ENCODE results near the gene ARID3A. TPM values are rescaled to one million over a fixed set of nuclear protein-coding genes. Genes with fewer than 3 reads are reported as not detected.

Gene ARID3A
- total RNA-seq, 3 donors from 2014 or later (not counting 1 experiment from before 2014, with no cell fraction given): 15.9 to 24.6 (median 24.2) TPM

GRCh38 chr19:896999-897398 lies 28.8 kb upstream of the ARID3A start:
- Histone ChIP-seq H3K9me3 (ENCODE audit: control insufficient read depth, insufficient read depth, low read length) (no peaks in the 10 kb centered on the region), H3K27me3 (ENCODE audit: control insufficient read depth, insufficient read depth, low read length) (no peaks in the 10 kb centered on the region), H3K4me3 (ENCODE audit: low read length) (no peak overlapping the region), H3K36me3 (ENCODE audit: control insufficient read depth, insufficient read depth, low read length) (peaks cover 28% of the 10 kb centered on the region), H3K27ac (ENCODE audit: low read length) (no peak overlapping the region), H3K4me1 (ENCODE audit: control insufficient read depth, insufficient read depth, low read length) (peaks cover 21% of the 10 kb centered on the region)
- Mint-ChIP-seq H3K27ac (no peak overlapping the region), H3K9me3 (no peaks in the 10 kb centered on the region), H3K4me1 (peaks cover 9 to 26% of the 10 kb centered on the region in 2 donors), H3K27me3 (ENCODE audit: low read depth in 2 of 2) (no peaks in the 10 kb centered on the region), H3K36me3 (no peaks in the 10 kb centered on the region), H3K4me3 (no peak overlapping the region)
- intact Hi-C loops (cut with micrococcal nuclease): no loop called here
- ATAC-seq (no peak), DNase-seq (no peak)
- no peak for TF ChIP-seq CTCF (IDR thresholded peaks at IDR 0.05)
- 94% methylated on average over 11 of the region's 11 CpGs for WGBS (ENCODE audit: insufficient coverage)

GRCh38 chr19:897442-898039 lies 28.3 kb upstream of the ARID3A start:
- H3K36me3 ChIP-seq (ENCODE audit: control insufficient read depth, insufficient read depth, low read length): peaks cover 29% of the 10 kb centered on the region
- TF ChIP-seq CTCF (IDR thresholded peaks at IDR 0.05): no peak
- peaks cover 17% of the 10 kb centered on the region for H3K4me1 ChIP-seq (ENCODE audit: control insufficient read depth, insufficient read depth, low read length)
- Mint-ChIP-seq H3K4me3 (no peak overlapping the region), H3K27me3 (ENCODE audit: low read depth in 2 of 2) (no peaks in the 10 kb centered on the region), H3K4me1 (peaks cover 9 to 21% of the 10 kb centered on the region in 2 donors), H3K9me3 (no peaks in the 10 kb centered on the region), H3K27ac (no peak overlapping the region), H3K36me3 (no peaks in the 10 kb centered on the region)
- WGBS (ENCODE audit: insufficient coverage): 95% methylated on average over 26 of the region's 26 CpGs
- H3K27me3 ChIP-seq (ENCODE audit: control insufficient read depth, insufficient read depth, low read length): no peaks in the 10 kb centered on the region
- ATAC-seq (no peak), DNase-seq (no peak)
- intact Hi-C loops (cut with micrococcal nuclease): no loop called here
- no peaks in the 10 kb centered on the region for H3K9me3 ChIP-seq (ENCODE audit: control insufficient read depth, insufficient read depth, low read length)
- no peak overlapping the region for H3K4me3 ChIP-seq (ENCODE audit: low read length)
- no peak overlapping the region for H3K27ac ChIP-seq (ENCODE audit: low read length)

- peak in 1 of 2 donors; percentile 71 for DNase-seq
- Mint-ChIP-seq H3K36me3 (no peaks in the 10 kb centered on the region), H3K27ac (no peak overlapping the region), H3K27me3 (ENCODE audit: low read depth in 2 of 2) (no peaks in the 10 kb centered on the region), H3K4me3 (no peak overlapping the region), H3K4me1 (peaks cover 1 to 13% of the 10 kb centered on the region in 2 donors), H3K9me3 (no peaks in the 10 kb centered on the region)
- H3K4me3 ChIP-seq (ENCODE audit: low read length): no peak overlapping the region
- H3K4me1 ChIP-seq (ENCODE audit: control insufficient read depth, insufficient read depth, low read length): peaks cover 13% of the 10 kb centered on the region
- peaks cover 29% of the 10 kb centered on the region for H3K36me3 ChIP-seq (ENCODE audit: control insufficient read depth, insufficient read depth, low read length)
- H3K9me3 ChIP-seq (ENCODE audit: control insufficient read depth, insufficient read depth, low read length): no peaks in the 10 kb centered on the region
- WGBS (ENCODE audit: insufficient coverage): 91% methylated on average over 19 of the region's 20 CpGs
- ATAC-seq: no peak
- H3K27me3 ChIP-seq (ENCODE audit: control insufficient read depth, insufficient read depth, low read length): no peaks in the 10 kb centered on the region
- intact Hi-C loops (cut with micrococcal nuclease): no loop called here
- TF ChIP-seq CTCF (IDR thresholded peaks at IDR 0.05): no peak
- peak overlapping the region; percentile 29 for H3K27ac ChIP-seq (ENCODE audit: low read length)
Observed at GRCh38 chr19:898663-899062, 27.2 kb upstream of the ARID3A start.
